HG02938 (cell line): ENCODE results near the gene INPP5A.

ENCODE experiments used
- ATAC-seq: cut with Tn5 transposase; IDR thresholded peaks from one replicate; pipeline ENCODE4 v1.9.1; 2021; ENCODE audit warnings: mild to moderate bottlenecking, moderate library complexity; ENCODE audit not compliant: unreplicated experiment

INPP5A gene

GRCh38 chr10:132640326-132641125 is 102.9 kb downstream of the INPP5A start:
- ATAC-seq: no peak

- no peak for ATAC-seq
These were observed 103.8 kb downstream of the INPP5A start for GRCh38 chr10:132641401-132641800.

DNA sequence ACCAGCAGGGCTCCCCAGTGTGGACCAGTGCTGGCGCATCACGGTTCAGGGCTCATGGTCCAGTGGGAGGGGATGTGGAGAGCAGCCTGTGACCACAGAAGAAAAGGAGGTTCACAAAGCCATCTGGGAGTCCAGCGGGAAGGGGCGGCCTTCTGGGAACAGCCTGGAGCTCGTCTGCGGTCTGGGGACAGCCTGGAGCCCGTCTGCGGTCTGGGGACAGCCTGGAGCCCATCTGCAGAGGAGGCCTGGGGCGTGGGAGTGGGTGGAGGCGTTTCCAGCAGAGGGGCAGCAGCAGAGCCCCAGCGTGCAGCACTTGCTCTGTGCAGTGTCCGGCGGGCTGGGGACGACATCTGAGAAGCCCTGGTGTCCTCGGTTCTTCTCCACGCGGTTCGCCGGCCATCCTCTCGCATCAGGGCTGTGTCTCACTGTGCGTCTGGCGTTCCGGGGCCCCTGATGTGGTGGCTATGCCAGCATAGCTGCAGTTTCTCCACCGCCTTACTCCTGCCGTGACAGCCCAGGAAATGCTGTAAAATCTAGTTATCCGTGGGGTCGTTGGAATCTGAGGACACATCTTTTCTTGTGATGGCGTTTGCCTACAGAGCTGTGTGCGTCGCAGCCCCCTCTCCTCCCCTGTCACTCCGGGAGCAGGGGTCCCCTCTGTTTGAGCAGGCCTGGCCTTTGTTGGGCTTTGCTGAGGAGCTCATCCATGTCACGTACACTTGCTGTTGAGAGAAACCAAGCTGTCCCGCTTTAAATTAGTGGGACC is 104.6 kb downstream of the INPP5A start:
- no peak for ATAC-seq

- ATAC-seq: no peak
These were observed 105.1 kb downstream of the INPP5A start for GRCh38 chr10:132642732-132643008.

- ATAC-seq: no peak
These were observed 106.3 kb downstream of the INPP5A start for GRCh38 chr10:132643709-132644526.

DNA sequence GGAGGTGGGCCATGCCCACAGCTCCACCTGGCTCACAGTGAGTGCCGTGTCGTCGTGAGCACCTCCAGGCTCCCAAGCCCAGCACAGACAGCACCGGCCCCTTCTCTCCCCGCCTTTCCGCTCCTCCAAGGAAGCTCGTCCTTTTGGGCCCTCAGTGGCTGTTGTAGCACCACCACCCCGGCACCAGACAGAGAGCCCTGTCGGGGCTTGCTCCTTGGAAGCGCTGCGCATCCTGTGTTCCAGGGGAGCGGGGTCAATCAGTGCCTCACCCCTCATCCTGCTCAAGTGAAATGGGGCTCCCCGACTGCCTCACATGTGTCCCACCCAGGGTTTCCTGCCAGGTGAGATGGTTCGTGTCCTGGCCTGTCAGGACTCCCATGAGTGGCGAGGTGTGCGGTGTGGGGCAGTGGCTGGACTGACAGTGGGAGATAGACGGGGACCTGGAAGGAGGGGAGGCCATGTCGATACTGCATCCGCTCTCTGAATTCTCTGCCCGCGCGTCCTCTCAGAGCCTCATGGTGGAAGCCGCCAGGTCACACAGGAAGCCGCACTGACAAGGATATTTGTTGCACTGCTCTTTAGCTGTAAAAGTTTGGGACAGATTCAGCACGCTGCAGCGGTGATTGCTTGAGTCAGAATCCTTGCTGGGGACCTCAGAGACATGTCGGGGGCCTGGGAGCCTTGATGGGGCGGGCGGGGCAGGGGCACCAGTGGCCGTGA is 107.1 kb downstream of the INPP5A start:
- ATAC-seq: no peak

- no peak for ATAC-seq
These were observed 107.6 kb downstream of the INPP5A start for GRCh38 chr10:132645247-132645530.

- no peak for ATAC-seq
These were observed 108.2 kb downstream of the INPP5A start for GRCh38 chr10:132645630-132646442.

- no peak for ATAC-seq
These were observed 109.0 kb downstream of the INPP5A start for GRCh38 chr10:132646443-132647097.

- no peak for ATAC-seq
These were observed 109.8 kb downstream of the INPP5A start for GRCh38 chr10:132647424-132647823.

DNA sequence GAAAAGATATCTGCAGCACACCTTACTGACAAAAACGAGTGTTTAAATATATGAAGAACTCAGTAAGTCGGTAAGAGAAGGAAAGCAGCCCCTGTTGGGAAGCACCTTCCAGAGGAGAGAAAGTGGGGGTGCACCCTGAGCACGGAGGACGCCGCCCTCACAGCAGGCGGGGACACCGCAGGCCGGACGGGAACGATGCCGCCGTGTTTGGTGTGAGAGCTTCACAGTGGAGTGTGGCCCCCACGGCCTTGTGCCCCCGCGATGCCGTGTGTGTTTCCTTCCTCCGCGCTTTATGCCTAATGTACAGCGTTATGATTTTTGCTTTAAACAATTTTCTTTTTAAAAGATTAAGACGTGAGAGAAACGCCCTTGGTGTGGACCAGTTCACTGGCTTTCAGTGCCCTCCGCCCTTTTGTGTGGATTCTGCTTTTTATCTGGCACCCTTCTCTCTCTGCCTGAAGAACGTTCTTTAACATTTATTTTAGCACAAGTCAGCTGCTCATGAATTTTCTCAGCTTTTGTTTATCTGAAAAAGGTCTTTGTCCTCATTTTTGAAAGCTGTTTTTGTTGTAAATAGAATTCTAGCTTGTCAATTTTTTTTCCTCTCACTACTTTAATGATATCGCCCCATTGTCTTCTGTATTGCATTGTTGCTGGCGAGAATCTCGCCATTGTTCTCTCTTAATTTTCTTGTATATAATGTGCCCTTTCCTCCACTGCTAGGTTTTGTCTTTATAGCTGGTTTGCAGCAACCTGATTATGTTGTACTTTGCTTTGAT is 110.7 kb downstream of the INPP5A start:
- ATAC-seq: no peak

- ATAC-seq: no peak
These were observed 111.4 kb downstream of the INPP5A start for GRCh38 chr10:132648851-132649528.

GRCh38 chr10:132649651-132650360 is 112.2 kb downstream of the INPP5A start:
- ATAC-seq: no peak

DNA sequence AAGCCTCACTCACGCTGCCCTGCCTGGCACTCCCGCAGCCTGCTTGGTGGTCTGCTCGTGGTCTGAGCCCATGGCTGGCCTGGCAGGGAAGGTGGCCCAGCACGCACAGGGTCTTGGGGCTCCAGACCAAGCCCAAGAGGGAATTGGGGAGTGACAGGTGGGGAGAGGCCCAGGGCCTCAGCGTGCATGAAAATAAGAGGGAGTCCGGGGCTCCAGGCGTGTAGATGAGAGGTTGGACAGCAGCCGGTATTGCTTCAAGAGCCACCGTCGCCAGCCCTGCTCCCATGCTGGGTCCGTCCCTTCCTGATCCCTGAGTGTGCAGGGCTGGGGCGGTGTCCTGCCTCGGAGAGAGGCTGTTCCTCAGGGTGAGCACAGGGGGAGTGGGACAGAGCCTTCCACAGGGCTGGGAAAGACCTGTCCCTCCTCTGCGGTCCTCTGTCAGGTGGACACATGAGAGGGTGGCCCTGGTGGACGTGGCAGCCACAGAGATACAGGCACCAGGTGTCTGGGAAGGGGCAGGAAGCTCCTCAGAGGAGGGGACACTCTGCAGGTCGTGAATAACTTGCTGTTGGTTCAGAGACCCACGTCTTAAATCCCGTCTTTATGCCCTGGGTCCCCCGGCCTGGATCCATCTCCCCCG is 113.1 kb downstream of the INPP5A start:
- no peak for ATAC-seq

DNA sequence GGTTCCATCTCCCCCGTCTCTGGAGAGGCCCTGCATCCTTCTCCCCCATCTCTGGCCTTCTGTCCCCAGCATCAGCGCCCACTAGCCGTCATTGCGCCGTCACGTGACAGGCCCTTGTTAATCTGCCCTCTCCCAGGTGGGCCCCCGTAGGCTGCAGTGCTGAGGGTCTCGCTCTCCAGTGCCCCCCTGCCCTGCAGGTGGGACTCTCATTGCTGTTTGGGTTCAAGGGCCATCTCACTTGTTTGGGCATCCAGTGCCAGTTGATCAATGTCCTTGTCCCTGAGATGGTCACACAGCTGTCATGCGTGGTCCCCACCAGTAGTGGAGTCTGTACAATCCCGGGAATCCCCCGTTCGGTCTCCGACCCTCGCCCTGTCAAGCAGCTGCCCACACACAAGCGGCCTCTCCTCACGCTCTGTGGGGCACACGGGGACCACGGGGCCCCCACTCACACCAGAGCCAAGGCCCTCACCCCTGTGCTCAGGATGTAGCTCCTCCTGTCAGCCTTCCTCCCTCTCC is 114.0 kb downstream of the INPP5A start:
- no peak for ATAC-seq

DNA sequence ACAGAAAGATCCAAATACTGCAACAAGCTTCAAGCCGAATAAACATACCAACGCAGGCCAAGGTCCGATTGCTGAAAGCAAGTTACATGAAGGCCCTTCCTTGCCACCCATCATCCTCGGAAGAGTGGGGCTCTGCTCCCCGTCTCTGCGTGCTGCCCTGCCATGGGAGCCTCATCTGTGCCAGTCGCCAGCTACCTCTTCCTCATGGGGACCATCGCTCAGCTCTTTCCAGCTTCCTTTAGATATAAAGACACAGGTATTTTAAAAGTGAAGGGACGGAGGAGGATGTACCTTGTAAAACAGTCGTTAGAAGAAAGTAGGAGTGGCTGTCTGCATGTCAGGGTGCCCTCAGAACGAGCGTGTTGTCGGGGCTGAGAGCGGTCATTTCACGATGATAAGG is 114.9 kb downstream of the INPP5A start:
- no peak for ATAC-seq

- no peak for ATAC-seq
These were observed 115.5 kb downstream of the INPP5A start for GRCh38 chr10:132652936-132653590.
